KOPT-K1 (cell line): Measurements from ENCODE around the gene TANGO6.

Source experiments
- H3K27ac ChIP-seq: fragments of 200-600 bp; sonication (generic); 2 replicates; pipeline ENCODE4 v1.5.1; 2016; ENCODE audit warnings: antibody characterized with exemption, mild to moderate bottlenecking, low read depth, low read length; ENCODE audit not compliant: poor library complexity, severe bottlenecking
- H3K36me3 ChIP-seq: fragments of 200-600 bp; sonication (generic); 2 replicates; pipeline ENCODE4 v1.5.1; 2017; ENCODE audit warnings: antibody characterized with exemption, mild to moderate bottlenecking, low read length, moderate library complexity; ENCODE audit not compliant: insufficient read depth
- H3K9me3 ChIP-seq: fragments of 200-600 bp; sonication (generic); 2 replicates; pipeline ENCODE4 v1.5.1; 2017; ENCODE audit warnings: antibody characterized with exemption, low read length, mild to moderate bottlenecking; ENCODE audit not compliant: insufficient read depth, poor library complexity, severe bottlenecking

Gene TANGO6

DNA sequence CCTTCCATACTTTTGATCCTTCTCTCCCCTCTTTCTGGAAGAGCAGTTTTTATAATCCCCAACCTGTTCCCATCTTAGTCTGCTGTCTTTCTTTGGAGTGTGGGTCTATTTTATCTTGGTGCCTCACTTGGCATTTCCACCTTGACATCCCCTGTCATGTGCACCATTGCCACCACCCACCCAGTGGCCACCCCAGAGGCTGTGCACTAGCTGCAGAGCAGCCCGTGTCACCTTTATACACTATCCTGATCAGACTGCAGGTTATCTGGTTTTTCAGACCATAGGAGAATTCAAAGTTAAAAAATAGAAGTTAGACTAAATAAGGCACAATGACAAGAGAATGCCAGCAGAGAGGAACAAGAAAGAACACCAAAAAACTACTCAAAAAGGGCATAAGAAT, 43.8 kb downstream of the TANGO6 start:
- Histone ChIP-seq H3K36me3 (peaks cover 6% of the 10 kb centered on the region; the same call in 1 of the 2 replicates), H3K9me3 (no peaks in the 10 kb centered on the region), H3K27ac (no peak overlapping the region)

DNA sequence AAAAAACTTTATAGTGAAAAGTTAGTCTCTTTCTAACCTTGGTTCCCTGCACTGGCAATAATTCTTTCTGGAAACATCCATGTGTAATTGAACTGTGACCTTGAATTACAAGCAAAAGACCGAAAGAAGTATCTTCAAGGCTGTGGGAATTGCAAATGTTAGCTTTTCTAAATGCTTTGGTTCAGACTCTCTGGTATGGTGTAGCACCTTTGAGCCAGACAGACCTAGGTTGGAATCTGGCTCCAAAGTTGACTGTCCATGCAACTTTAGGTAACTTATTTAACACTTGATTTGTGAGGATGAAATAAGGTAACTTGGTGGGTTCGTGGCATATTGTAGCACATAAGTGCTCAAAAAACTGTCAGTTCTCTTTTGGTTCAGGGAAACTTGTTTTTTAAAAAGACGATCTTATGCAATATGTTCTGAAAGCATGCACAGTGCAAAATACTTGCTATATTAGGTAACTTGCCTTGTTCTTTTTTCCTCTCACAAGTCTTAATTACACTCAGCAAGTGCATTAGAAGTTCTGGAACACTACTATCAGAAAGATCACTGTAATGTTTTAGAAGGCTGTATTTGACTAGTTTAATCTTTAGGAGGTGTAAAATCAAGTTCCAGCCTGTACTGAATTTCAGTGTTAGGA, 46.3 kb downstream of the TANGO6 start:
- no peak overlapping the region for H3K27ac ChIP-seq

DNA sequence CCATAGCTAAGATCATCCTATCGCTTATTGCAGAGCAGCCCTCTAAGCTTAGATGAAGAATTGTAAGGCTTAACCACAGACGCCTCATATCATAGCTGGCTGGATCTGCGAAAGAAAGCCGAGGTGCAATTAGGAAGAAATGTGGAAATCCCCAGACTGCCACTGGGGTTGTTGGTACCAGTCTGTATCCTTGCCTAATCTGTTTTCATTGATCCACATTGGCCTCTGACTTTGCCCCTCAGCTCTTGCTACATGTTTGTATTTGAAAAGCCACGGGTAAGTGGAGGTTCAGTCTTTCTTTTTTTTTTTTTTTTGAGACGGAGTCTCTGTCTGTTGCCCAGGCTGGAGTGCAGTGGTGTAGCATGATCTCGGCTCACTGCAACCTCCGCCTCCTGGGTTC, 48.9 kb downstream of the TANGO6 start:
- Histone ChIP-seq H3K27ac (no peak overlapping the region), H3K9me3 (no peaks in the 10 kb centered on the region), H3K36me3 (no peaks in the 10 kb centered on the region; the same call in 1 of the 2 replicates)

More for the DNA sequence above, 46.3 kb downstream of the TANGO6 start:
- no peaks in the 10 kb centered on the region; the same call in 1 of the 2 replicates for H3K36me3 ChIP-seq
- no peaks in the 10 kb centered on the region for H3K9me3 ChIP-seq

DNA sequence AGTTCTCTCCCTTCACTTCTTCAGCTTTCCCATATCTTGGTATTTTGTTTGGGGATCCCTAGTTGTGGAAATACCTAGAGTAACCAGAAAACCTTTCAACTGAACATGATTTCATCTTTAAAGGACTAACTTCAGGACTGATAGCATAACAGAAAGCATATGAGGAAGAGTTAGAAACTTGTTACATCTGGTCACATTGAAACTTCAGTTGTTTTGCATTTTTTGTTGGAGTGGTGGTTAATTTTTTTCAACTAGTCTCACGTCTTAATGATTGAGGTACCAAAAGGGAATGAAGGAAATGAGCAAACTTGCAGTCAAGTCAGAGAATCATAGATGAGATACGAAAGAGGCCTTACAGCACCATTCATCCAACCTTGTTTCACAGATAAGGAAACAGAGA, 49.6 kb downstream of the TANGO6 start:
- Histone ChIP-seq H3K36me3 (no peaks in the 10 kb centered on the region; the same call in 1 of the 2 replicates), H3K9me3 (no peaks in the 10 kb centered on the region), H3K27ac (no peak overlapping the region)

DNA sequence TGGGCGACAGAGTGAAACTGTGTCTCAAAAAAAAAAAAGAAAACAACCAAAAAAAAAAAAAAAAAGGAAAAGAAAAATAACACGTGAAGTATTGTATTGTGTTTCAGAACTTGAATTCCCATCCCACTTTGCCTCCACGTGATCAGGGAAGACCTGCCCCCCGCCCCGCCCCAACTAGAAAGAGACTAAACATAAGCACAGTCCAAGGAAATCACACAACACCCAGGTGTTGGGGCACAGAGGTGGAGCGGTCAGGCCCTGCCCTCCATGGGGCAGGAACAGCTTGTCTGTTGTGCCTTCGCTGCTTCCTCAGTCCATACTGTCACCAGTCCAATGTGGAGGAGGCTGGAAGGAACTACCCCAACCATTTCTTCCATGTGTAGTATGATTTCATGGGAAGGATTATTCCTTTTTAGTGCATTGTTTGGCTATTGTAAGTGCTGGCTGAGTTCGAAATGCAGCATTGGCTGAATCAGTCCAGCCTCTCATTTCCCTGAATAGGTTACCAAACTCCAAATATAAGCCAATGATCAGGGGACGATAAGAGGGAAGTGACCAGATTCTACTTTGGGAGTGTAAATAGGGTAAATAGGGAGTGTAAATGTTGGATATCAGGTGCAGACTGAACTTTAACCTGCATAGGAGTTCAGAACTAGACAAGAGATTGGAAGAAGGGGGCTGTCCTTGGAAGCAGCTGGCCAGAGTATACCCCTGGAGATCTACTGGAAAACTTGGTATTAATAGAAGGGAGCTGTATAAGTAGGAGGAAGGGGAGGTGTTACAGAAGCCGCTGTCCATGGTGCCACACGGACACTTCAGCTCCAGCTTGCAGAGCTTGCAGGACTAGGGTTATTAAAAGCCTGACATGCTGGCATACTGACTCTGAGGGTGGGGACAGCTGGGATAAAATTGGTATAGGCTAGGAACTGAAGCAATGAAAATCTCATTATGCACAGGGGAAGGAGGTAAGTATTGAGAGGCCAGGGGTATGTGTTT, 50.7 kb downstream of the TANGO6 start:
- Histone ChIP-seq H3K9me3 (no peaks in the 10 kb centered on the region), H3K27ac (no peak overlapping the region), H3K36me3 (no peaks in the 10 kb centered on the region; the same call in 1 of the 2 replicates)

DNA sequence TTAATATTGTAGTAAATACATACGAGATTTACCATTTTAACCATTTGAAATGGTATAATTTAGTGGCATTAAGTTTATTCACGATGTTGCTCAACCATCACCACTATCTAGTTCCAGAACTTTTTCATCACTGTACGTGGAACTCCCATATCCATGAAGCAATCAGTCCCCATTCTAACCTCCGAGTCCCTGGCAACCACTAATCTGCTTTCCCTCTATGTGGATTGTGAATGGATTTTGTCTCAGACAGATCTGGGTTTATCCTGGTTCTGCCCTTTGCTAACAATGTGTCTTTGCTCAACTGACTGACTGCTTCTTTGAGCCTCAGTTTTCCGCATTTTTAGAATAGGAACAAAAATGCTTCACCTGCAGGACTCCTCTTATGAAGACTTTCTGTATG, 51.4 kb downstream of the TANGO6 start:
- Histone ChIP-seq H3K9me3 (no peaks in the 10 kb centered on the region), H3K36me3 (peaks cover 4% of the 10 kb centered on the region; the same call in 1 of the 2 replicates), H3K27ac (no peak overlapping the region)

DNA sequence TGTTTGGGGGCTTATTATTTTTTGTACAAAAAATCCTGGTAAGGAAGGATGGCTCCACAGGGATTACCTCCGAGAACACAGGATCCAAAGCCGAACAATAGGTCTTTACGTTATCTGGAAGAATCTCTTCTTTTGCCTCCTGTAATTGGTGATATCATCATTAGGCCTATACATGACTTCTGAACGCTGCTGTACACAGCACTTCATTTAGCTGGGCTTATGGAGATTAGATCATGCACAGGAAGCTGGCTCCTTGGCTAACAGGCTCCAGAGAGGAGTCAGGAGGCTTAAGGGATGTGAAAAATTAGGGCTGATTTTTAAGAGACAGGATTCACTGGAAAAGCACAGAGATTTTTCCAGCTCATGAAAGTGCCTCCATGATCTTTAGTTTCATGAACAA, 54.7 kb downstream of the TANGO6 start:
- no peak overlapping the region for H3K27ac ChIP-seq
- H3K9me3 ChIP-seq, result no peaks in the 10 kb centered on the region
- H3K36me3 ChIP-seq, result peaks cover 27% of the 10 kb centered on the region

DNA sequence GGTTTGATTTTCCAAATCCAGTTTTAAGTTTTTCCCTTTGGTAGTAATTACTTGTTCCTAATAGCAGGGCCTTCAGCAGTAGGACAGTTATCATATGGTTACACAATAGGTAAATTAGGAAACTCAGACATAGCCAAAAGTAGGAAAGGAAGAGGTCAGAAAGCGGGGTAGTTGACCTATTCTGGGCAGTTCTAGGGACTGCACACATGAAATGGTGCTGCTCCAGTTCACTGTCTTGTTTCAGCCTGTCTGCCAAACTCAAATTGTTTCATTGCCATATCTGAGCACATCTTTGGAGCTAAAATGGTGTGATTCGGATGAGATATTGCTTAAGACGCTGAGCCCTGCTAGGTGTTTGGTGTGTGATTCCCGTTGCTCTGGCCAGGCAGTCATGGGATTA, 56.7 kb downstream of the TANGO6 start:
- Histone ChIP-seq H3K9me3 (no peaks in the 10 kb centered on the region), H3K36me3 (peaks cover 40% of the 10 kb centered on the region), H3K27ac (no peak overlapping the region)

DNA sequence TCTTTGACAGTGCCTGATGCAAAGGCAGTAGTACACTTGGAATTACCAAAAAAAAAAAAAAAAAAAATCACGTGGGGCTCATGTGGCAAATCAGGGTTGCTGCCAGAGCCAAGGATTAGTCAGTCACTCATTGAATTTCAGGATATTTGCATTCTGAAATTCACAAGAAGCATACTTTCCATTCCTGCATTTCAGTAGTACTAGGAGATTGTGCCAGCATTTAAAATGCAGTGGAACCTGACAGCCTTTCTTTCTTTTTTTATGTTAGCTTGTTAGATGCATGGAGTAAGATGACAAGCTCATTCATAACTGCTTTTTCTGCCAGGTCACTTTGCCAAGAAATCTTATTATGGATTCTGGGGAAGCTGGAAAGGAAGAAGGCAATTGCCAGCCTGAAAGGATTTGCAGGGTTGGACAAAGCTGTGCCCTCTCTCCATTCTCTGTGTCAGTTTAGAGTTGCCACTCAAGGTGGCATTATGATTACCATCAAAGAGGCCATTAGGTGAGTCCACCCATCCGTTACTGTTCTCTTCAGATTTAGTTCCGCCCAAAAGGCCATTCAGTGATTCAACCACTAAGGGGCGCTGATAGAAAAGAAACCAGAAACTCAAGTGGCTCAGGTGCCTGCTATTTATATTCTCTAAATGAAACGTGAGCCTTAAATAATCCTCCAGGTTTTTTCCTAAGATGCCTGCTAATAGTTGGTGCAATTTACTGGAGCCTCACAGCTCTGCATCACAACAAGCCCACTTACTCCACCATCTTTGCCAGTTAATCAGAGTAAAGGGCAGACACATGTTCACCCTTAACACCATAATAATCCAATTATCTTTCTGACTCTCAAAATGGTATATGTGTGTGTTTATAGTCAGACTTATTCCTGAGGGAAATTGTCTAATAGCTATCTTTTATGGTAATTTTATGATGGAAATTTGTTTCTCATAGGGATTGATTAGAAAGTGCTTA, 59.0 kb downstream of the TANGO6 start:
- no peaks in the 10 kb centered on the region for H3K9me3 ChIP-seq
- H3K27ac ChIP-seq, result no peak overlapping the region
- H3K36me3 ChIP-seq, result peaks cover 42% of the 10 kb centered on the region

DNA sequence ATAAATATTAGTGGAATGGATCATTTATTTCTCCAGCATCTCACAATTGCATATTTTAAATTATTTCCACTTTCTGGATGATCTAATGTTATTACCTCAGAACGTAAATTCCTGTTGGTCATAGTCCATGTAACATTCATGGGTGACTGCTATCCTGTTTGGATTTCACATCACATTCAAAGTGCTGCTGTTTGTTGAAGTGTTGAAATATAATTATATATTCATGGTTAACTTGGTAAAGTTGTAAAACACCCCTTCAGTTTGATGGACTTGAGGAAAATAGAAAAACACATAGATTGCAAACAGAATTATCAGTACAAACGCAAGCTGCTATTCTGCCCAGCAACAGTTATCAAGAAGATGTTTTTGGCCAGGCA, 59.6 kb downstream of the TANGO6 start:
- peaks cover 47% of the 10 kb centered on the region for H3K36me3 ChIP-seq
- no peak overlapping the region for H3K27ac ChIP-seq
- H3K9me3 ChIP-seq, result no peaks in the 10 kb centered on the region

DNA sequence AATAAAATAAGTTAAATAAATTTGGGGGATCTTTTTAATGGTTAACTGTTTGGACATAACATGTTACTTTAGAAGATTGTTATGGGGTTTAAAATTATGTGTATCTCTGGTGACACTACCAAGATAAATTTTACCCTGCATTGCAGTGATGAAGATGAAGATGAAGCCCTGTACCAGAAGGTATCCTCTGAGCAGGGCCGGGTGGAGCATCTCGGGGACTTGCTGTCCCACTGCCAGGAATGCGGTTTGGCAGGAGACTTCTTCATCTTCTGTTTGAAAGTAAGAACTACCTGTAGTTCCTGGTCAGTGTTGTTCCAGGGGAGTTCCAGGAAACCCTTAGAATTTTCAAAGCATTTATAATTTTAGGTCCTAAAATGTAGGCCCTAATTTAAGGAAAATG, 64.0 kb downstream of the TANGO6 start:
- Histone ChIP-seq H3K27ac (no peak overlapping the region), H3K36me3 (peaks cover 60% of the 10 kb centered on the region), H3K9me3 (no peaks in the 10 kb centered on the region)

DNA sequence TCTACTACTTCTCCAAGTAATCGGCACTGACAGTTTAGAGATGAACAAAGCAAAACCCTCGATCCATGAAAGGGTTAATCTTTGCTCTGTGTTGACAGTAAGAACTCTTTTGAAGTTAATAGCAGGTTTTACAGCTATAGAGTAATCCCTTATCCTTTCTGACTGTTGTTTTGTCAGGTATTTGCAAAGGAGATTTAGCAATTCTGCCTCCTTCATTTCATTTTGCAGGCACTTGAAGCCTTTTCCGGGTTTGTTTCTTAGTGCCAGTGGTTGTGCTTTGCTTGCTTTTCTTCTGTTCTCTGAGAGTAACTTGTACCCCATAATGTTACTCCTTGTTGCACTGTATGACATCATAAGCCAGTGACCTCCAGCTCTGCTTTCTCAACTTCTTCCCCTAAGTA, 64.5 kb downstream of the TANGO6 start:
- no peaks in the 10 kb centered on the region for H3K9me3 ChIP-seq
- no peak overlapping the region for H3K27ac ChIP-seq
- peaks cover 55% of the 10 kb centered on the region for H3K36me3 ChIP-seq

DNA sequence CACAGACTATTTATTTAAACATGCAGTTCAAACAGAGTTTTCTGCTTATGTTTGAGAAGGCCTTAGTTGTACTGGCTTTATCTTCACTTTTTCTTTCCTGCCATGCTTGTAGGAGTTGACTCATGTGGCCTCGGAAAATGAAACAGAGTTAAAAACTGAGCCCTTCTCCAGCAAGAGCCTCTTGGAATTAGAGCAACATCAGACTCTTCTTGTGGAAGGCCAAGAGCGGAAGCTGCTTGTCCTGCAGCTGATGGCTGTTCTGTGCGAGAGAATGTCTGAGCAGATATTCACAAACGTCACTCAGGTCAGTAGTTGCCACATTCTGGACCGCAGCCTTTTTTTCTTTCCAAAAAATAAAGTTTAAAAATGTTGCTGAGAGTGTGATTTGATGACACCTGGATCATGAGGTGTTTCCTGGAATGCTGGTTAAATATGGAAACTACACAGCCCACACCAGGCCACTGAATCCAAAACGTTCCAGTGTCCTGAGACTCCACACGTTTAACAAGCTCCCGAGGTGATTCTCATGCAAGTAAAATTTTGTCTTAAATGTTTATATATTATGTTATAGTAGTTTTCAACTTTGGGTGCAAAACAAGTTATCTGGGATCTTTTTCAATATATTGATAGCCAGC, 65.9 kb downstream of the TANGO6 start:
- H3K9me3 ChIP-seq, result no peaks in the 10 kb centered on the region
- peaks cover 42% of the 10 kb centered on the region for H3K36me3 ChIP-seq
- no peak overlapping the region for H3K27ac ChIP-seq

DNA sequence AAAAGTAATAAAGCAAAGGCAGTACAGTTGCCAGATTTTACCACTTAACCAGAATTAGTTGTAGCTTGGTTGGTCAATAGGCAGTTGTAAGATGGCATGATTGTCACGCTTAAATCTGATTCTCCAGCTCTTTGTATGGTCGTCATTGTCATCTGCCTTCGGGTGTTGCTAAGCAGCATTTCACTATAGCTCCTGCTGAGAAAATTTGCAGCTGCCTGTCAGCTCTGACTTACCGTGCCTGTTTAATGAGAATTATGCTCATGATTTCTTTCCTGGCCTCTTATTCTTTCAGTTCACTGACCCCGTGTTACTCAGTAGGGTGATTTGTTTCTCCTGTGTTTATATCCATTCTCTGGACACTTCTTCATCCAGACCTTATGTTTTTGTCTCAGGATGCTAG, 66.7 kb downstream of the TANGO6 start:
- Histone ChIP-seq H3K36me3 (peaks cover 40% of the 10 kb centered on the region), H3K27ac (no peak overlapping the region), H3K9me3 (no peaks in the 10 kb centered on the region)
